Smooth muscle cell (in vitro differentiated cells): Measurements from ENCODE around the gene SMYD1. TPM values are rescaled to one million over a fixed set of nuclear protein-coding genes. Genes with fewer than 3 reads are reported as not detected.

ENCODE experiments used
- DNase-seq: peaks from one replicate; lab custom pipeline; 2025; ENCODE audit not compliant: unreplicated experiment; lab: John Stamatoyannopoulos, UW
- H2AFZ ChIP-seq: fragments of 200-600 bp; sonication (generic); 2 replicates; pipeline ENCODE4 v1.6.0; 2016; ENCODE audit warnings: antibody characterized with exemption, low read depth, mild to moderate bottlenecking
- H3F3A ChIP-seq: fragments of 200-600 bp; sonication (generic); 2 replicates; pipeline ENCODE4 v1.6.0; 2017; ENCODE audit warnings: antibody characterized with exemption, low read depth
- H3K27ac ChIP-seq: fragments of 200-600 bp; sonication (generic); 2 replicates; pipeline ENCODE4 v1.5.1; 2016; ENCODE audit warnings: low read depth, mild to moderate bottlenecking
- H3K27me3 ChIP-seq: fragments of 200-600 bp; sonication (generic); 2 replicates; pipeline ENCODE4 v1.6.1; 2016; ENCODE audit warnings: low read depth, mild to moderate bottlenecking
- H3K36me3 ChIP-seq: fragments of 200-600 bp; sonication (generic); 2 replicates; pipeline ENCODE4 v1.5.1; 2016; ENCODE audit warnings: low read depth
- H3K4me1 ChIP-seq: fragments of 200-600 bp; sonication (generic); 2 replicates; pipeline ENCODE4 v1.5.1; 2016; ENCODE audit warnings: low read depth
- H3K4me2 ChIP-seq: fragments of 200-600 bp; sonication (generic); 2 replicates; pipeline ENCODE4 v1.6.0; 2016; ENCODE audit warnings: mild to moderate bottlenecking
- H3K4me3 ChIP-seq: fragments of 200-600 bp; sonication (generic); 2 replicates; pipeline ENCODE4 v1.5.1; 2016; ENCODE audit warnings: mild to moderate bottlenecking
- H3K79me2 ChIP-seq: fragments of 200-600 bp; sonication (generic); 2 replicates; pipeline ENCODE4 v1.6.0; 2016; ENCODE audit warnings: low read depth, mild to moderate bottlenecking
- H3K9ac ChIP-seq: fragments of 200-600 bp; sonication (generic); 2 replicates; pipeline ENCODE4 v1.6.0; 2016; ENCODE audit warnings: low read depth
- H3K9me3 ChIP-seq: fragments of 200-600 bp; sonication (generic); replicated peaks from 2 replicates; pipeline ENCODE4 v1.5.1; 2016; ENCODE audit warnings: low read depth
- H4K20me1 ChIP-seq: fragments of 200-600 bp; sonication (generic); 2 replicates; pipeline ENCODE4 v1.6.0; 2016; ENCODE audit warnings: low read depth
- WGBS: methylation state at CpG from one replicate; pipeline ENCODE4 v1.1.7; 2016; ENCODE audit warnings: low lambda C conversion rate; 5-methylcytosine and 5-hydroxymethylcytosine counted together
- polyA plus RNA-seq: library from polyadenylated mRNA; unstranded; fragments of >200 nt; fragmentation: Nextera tagmentation; extraction: Ambion mirVana; gene quantifications from 2 replicates; pipeline ENCODE4 v1.2.1, GENCODE V29; 2016
- total RNA-seq: library from RNA; depleted of rRNA; stranded (reverse); fragments of >200 nt; gene quantifications from 2 replicates; pipeline ENCODE4 v1.2.3, GENCODE V29; 2014
- TF ChIP-seq, protein P1 (sequence below): fragments of 200-600 bp; sonication (generic); IDR thresholded peaks from 2 replicates; pipeline ENCODE4 v1.5.1; 2017; ENCODE audit warnings: borderline replicate concordance, mild to moderate bottlenecking, antibody characterized with exemption; ENCODE audit not compliant: insufficient read depth, poor library complexity, severe bottlenecking

The SMYD1 gene
- total and polyA plus RNA-seq, 2 experiments from 2014 or later = not detected

DNA sequence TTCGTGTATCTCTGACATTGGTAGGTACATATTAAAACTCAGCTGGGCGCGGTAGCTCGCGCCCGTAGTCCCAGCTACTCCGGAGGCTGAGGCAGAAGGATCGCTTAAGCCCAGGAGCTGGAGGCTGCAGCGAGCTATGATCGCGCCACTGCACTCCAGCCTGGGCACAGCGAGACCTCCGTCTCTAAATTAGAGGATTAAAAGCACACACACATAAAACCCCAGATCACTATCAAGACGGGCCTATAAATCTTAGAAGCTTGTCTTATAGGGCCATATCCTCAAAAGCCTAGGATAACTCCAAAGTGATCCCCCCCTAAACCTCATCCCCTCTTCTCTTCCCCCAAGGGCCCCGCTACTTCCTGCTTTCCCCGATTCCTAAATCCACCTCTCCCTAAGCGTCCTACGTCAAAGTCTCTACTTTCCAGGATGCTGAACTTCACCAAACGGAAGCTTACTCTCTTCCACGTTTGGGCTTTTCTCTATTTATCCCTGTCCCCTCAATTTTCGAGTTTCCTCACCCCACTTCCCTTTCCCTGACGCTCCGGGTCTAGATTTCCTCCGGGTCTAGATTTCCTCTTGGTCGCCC, 12.7 kb upstream of the SMYD1 start:
- peak overlapping the region; percentile 94 for H3K27ac ChIP-seq
- WGBS = 16% methylated on average over 25 of the region's 25 CpGs
- H3K9me3 ChIP-seq = no peaks in the 10 kb centered on the region
- H3K79me2 ChIP-seq = peaks cover 50% of the 10 kb centered on the region
- no peaks in the 10 kb centered on the region for H3F3A ChIP-seq
- peaks cover 12% of the 10 kb centered on the region for H3K4me1 ChIP-seq
- H4K20me1 ChIP-seq = peaks cover 19% of the 10 kb centered on the region
- H3K4me3 ChIP-seq = peak overlapping the region; percentile 98
- peak overlapping the region; percentile 96 for H3K9ac ChIP-seq
- H3K27me3 ChIP-seq = no peaks in the 10 kb centered on the region
- peak overlapping the region; percentile 95 for H3K4me2 ChIP-seq
- no peak for DNase-seq
- peak overlapping the region; percentile 84 for H2AFZ ChIP-seq
- TF ChIP-seq, protein P1, sequence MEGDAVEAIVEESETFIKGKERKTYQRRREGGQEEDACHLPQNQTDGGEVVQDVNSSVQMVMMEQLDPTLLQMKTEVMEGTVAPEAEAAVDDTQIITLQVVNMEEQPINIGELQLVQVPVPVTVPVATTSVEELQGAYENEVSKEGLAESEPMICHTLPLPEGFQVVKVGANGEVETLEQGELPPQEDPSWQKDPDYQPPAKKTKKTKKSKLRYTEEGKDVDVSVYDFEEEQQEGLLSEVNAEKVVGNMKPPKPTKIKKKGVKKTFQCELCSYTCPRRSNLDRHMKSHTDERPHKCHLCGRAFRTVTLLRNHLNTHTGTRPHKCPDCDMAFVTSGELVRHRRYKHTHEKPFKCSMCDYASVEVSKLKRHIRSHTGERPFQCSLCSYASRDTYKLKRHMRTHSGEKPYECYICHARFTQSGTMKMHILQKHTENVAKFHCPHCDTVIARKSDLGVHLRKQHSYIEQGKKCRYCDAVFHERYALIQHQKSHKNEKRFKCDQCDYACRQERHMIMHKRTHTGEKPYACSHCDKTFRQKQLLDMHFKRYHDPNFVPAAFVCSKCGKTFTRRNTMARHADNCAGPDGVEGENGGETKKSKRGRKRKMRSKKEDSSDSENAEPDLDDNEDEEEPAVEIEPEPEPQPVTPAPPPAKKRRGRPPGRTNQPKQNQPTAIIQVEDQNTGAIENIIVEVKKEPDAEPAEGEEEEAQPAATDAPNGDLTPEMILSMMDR = no peak
- no peaks in the 10 kb centered on the region for H3K36me3 ChIP-seq

DNA sequence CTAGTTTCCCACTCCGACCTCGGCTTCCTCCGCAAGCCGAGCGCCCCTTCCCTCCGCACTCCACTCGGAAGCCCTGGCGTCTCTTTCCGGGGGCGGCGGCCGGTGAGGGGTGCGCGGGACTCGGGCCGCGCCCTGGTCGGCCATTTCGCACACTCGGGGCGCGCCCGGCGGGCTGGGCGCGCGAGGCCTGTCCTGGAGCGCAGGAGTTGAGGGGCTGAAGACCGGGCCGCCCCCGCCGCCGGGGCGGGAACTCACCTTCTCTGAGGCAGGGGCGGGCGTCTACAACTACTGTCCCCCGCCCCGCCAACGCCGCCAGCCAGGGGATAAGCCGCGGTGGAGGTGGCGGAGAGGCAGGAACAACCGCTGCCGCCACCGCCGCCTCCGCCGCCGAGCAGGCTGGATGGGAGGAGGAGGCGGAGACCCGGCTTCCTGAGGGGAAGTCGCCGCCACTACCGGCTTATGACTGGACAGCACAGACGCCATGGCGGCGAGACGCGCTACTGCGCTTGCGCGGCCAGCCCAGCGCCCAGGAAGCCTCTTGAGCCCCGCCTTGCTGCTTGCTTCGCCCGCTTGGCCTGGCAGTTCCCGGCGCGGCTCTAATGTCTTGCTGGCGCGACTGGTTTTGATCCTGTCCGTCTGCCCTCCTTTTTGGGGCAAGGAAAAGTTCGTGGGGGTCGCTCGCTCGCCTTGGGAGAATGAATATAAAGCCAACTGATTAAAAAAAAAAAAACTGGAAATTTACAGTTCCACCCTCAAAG, 12.1 kb upstream of the SMYD1 start, which contains the start of gene KRCC1:
Gene KRCC1 (minus strand): TSS at position 413 of the 758 bp plus-strand sequence. CDS start 27,220 bp downstream, outside the sequence.
- no peaks in the 10 kb centered on the region for H3F3A ChIP-seq
- TF ChIP-seq, protein P1 = no peak
- peak within 1 kb of the TSS; percentile 98 for H3K4me3 ChIP-seq
- H3K36me3 ChIP-seq = no peaks in the 10 kb centered on the region
- DNase-seq = peak; percentile 78
- peak within 1 kb of the TSS; percentile 95 for H3K4me2 ChIP-seq
- no peaks in the 10 kb centered on the region for H3K9me3 ChIP-seq
- peak within 1 kb of the TSS; percentile 94 for H3K27ac ChIP-seq
- under 1% methylated on average over 63 of the region's 77 CpGs for WGBS
- H3K79me2 ChIP-seq = peaks cover 44% of the 10 kb centered on the region
- H4K20me1 ChIP-seq = peaks cover 19% of the 10 kb centered on the region
- peak within 1 kb of the TSS; percentile 84 for H2AFZ ChIP-seq
- peak within 1 kb of the TSS; percentile 96 for H3K9ac ChIP-seq
- peaks cover 12% of the 10 kb centered on the region for H3K4me1 ChIP-seq
- no peaks in the 10 kb centered on the region for H3K27me3 ChIP-seq

DNA sequence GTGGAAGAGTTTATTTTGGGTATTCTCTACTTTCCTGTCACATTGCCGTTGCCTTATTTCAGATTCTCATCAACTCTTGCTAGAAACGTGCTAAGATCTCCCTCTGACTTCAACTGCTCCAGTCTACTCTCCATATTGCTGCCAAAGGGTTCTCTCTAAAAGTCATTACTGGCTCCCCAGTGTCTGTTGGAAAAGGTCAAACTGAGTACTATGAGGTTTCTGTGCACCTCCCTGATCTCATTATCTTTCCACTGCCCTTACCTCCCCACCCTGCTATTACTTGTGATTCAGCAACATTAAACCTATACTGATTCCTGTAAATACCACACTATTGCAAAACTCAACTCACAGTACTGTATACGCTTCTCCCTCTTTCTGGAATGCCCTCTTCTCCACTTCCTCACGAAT, 10.2 kb upstream of the SMYD1 start:
- no peaks in the 10 kb centered on the region for H3F3A ChIP-seq
- H3K27ac ChIP-seq = no peak overlapping the region
- H3K9ac ChIP-seq = no peak overlapping the region
- no peaks in the 10 kb centered on the region for H3K36me3 ChIP-seq
- no peak overlapping the region for H3K4me3 ChIP-seq
- H3K4me1 ChIP-seq = peaks cover 12% of the 10 kb centered on the region
- H3K27me3 ChIP-seq = no peaks in the 10 kb centered on the region
- no peak overlapping the region for H3K4me2 ChIP-seq
- H3K9me3 ChIP-seq = no peaks in the 10 kb centered on the region
- H2AFZ ChIP-seq = peak overlapping the region; percentile 61
- 78% methylated on average over 4 of the region's 4 CpGs for WGBS
- no peak for DNase-seq
- H4K20me1 ChIP-seq = peaks cover 16% of the 10 kb centered on the region
- H3K79me2 ChIP-seq = peaks cover 28% of the 10 kb centered on the region
- TF ChIP-seq, protein P1 = no peak
